ENCODE measurements around the gene SMC1B.
A peak's percentile ranks its signal among the peaks of the same experiment; 100 is the strongest.

The SMC1B gene

DNA sequence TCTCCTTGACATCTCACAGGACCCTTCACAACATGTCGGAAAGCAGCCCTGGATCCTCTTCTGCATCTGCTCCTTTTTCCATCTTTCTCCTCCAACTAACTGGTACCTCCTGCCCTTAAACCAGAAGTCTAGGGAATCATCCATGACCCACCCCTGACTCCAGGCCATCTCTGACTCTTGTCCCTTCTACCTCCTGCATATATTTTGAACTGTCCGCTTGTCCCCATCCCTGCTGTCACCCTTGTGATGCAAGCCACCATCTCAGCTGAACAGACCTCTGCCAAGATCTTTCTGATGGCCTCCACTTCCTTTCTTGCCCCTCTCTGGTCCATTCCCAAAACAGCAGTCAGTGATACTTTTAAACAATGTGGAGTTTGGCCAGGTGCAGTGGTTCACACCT is 7.1 kb upstream of the SMC1B start:
- H3K4me3 ChIP-seq (ENCODE audit: low read length), result no peak overlapping the region
- TF ChIP-seq, protein P1, sequence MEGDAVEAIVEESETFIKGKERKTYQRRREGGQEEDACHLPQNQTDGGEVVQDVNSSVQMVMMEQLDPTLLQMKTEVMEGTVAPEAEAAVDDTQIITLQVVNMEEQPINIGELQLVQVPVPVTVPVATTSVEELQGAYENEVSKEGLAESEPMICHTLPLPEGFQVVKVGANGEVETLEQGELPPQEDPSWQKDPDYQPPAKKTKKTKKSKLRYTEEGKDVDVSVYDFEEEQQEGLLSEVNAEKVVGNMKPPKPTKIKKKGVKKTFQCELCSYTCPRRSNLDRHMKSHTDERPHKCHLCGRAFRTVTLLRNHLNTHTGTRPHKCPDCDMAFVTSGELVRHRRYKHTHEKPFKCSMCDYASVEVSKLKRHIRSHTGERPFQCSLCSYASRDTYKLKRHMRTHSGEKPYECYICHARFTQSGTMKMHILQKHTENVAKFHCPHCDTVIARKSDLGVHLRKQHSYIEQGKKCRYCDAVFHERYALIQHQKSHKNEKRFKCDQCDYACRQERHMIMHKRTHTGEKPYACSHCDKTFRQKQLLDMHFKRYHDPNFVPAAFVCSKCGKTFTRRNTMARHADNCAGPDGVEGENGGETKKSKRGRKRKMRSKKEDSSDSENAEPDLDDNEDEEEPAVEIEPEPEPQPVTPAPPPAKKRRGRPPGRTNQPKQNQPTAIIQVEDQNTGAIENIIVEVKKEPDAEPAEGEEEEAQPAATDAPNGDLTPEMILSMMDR (IDR thresholded peaks at IDR 0.05; ENCODE audit: insufficient read depth, low read depth, low read length, missing control alignments), result no peak
- DNase-seq (ENCODE audit: low read depth), result no peak

DNA sequence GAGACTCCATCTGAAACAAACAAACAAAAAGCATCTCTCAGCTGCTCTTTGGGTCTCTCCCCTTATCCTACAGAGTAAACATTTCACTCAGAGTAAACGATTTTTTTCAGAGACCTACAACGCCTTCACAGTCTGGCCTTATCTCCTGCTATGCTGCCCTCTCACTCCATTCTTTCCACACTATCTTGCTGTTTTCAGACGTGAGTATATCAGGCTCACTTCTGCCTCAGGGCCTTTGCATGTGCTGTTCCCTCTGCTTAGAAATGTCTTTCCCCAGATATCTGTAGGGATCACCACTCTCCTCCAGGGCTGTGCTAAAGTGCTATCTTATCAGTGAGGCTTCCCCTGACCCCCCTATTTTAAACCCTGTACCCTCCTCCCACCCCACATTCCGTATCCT is 6.6 kb upstream of the SMC1B start:
- TF ChIP-seq, protein P1 (IDR thresholded peaks at IDR 0.05; ENCODE audit: insufficient read depth, low read depth, low read length, missing control alignments), result no peak
- no peak overlapping the region for H3K4me3 ChIP-seq (ENCODE audit: low read length)
- no peak for DNase-seq (ENCODE audit: low read depth)

DNA sequence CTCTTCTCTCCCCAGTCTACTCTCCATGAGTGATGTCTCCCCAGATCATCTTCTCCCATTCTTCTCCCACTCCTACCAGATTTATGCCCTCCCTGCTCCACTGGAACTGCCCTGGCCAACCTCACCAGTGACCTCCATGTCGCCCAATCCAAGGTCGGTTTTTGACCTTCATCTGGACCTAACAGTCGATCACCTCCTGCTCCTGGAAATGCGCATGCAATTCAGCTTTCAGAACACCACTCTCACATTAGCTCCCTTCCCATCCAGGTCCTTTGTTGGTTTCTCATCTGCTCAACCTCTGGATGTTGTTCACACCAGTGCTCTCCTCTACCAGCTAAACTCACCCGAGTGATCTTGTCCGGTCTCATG is 5.4 kb upstream of the SMC1B start:
- TF ChIP-seq, protein P1 (IDR thresholded peaks at IDR 0.05; ENCODE audit: insufficient read depth, low read depth, low read length, missing control alignments), result no peak
- DNase-seq (ENCODE audit: low read depth), result no peak
- H3K4me3 ChIP-seq (ENCODE audit: low read length), result no peak overlapping the region

DNA sequence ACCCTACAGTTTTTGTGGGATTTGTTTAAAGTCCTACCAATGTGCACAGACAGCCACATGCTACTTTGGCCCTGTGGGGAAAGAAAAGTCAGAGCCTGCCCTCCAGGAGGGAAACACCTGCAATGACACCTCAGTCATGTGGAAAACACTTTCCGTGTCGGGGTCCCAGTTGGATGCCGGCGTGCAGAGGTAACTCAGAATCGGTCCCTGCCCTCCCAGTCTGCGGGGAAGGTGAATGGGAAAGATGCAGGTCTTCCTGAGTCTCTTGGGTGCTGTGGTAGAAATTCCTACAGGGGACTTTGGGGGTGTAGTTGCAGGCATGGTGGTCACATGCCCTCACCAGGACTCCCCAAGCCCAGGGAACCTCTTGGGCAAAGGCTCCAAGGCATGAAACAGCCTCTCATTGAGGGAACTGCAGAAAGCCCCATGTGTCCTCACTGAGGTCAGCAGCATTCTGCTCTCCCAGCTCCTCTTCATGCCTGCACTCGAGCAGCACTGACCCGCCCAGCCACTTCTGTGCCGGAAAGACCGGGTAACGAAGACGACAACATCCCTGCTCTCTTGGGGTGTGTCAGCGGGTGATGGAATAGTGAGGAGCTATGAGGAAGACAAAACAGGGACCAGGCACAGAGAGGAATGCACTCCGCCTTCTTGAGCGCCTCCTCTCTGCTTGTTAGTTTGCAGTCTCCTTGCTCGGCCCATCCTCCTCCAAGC is 4.8 kb upstream of the SMC1B start:
- no peak for DNase-seq (ENCODE audit: low read depth)
- H3K4me3 ChIP-seq (ENCODE audit: low read length), result no peak overlapping the region
- TF ChIP-seq, protein P1 (IDR thresholded peaks at IDR 0.05; ENCODE audit: insufficient read depth, low read depth, low read length, missing control alignments), result no peak

DNA sequence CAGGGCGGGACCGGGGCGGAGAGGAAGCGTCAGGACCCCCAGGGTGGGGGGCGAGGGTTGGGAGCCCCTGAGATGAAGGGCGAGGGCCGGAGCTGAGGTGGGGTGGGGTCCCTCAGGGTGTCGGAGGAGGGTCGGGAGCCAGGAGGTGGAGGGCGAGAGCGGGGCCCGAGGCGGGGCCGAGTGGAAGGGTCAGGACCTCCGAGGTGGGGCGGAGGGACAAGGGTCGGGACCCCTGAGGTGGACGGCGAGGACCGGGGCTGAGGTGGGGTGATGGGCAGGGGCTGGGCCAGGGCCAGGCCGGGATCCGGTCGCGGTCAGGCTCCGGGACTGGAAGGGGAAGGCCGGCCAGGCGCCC is 409 bp downstream of the SMC1B start:
- DNase-seq (ENCODE audit: low read depth), result no peak
- TF ChIP-seq, protein P1 (IDR thresholded peaks at IDR 0.05; ENCODE audit: insufficient read depth, low read depth, low read length, missing control alignments), result no peak
- H3K4me3 ChIP-seq (ENCODE audit: low read length), result no peak overlapping the region

DNA sequence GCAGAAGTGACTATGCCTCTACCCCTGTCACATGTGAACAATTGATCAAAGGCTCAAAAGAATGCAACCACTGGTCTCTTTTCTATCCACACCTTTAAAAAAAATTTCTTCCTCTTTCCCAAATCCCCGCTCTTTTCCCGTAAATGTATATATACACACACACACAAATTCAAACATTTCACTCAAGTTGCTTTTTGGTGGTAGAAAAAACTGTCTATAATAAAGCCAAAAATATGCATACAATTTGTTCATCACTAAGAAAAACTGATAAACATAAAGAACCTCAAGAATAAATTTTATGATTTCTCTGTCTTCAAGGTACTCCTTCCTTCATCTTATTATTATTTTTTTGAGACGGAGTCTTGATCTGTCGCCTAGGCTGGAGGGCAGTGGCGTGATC is 5.6 kb downstream of the SMC1B start:
- no peak for DNase-seq (ENCODE audit: low read depth)
- TF ChIP-seq, protein P1 (IDR thresholded peaks at IDR 0.05; ENCODE audit: insufficient read depth, low read depth, low read length, missing control alignments), result no peak
- no peak overlapping the region for H3K4me3 ChIP-seq (ENCODE audit: low read length)

DNA sequence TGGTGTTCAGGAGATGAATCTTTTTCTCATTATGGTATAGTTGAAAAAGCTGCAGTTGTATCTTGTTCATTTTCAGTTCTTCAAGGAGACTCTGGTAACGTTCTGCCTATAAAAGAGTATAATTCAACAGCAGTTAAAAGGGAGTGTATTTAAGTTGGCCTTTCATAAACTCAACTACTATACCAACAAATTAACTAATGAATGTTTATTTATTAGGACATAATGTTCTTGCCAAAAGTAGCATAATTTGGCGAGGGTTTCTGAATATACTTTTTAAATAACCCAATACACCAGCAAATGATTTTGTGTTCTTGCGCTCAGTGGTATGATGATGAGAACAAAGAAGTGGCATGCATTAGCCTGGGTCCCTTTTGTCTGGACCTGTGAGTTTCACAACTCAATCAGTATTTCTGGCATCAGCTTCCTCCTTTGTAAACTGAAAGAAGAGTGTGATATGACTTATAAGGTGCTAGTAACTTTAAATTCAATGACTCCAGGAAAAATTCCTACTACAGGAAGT is 10.9 kb downstream of the SMC1B start:
- TF ChIP-seq, protein P1 (IDR thresholded peaks at IDR 0.05; ENCODE audit: insufficient read depth, low read depth, low read length, missing control alignments), result no peak
- no peak overlapping the region for H3K4me3 ChIP-seq (ENCODE audit: low read length)
- peak; percentile 44 for DNase-seq (ENCODE audit: low read depth)

Measured in epithelial cell of esophagus (primary cell).